GM19328 (cell line): ENCODE results near the gene MAD1L1.
"Not testable (repeated sequence)": the region's sequence is repeated elsewhere in the genome, so short reads cannot be mapped to it uniquely, and the experiment has no call there.

ENCODE experiments used
- ATAC-seq: cut with Tn5 transposase; IDR thresholded peaks from one replicate; pipeline ENCODE4 v1.9.1; 2021; ENCODE audit warnings: mild to moderate bottlenecking, moderate library complexity; ENCODE audit not compliant: unreplicated experiment

Gene MAD1L1

DNA sequence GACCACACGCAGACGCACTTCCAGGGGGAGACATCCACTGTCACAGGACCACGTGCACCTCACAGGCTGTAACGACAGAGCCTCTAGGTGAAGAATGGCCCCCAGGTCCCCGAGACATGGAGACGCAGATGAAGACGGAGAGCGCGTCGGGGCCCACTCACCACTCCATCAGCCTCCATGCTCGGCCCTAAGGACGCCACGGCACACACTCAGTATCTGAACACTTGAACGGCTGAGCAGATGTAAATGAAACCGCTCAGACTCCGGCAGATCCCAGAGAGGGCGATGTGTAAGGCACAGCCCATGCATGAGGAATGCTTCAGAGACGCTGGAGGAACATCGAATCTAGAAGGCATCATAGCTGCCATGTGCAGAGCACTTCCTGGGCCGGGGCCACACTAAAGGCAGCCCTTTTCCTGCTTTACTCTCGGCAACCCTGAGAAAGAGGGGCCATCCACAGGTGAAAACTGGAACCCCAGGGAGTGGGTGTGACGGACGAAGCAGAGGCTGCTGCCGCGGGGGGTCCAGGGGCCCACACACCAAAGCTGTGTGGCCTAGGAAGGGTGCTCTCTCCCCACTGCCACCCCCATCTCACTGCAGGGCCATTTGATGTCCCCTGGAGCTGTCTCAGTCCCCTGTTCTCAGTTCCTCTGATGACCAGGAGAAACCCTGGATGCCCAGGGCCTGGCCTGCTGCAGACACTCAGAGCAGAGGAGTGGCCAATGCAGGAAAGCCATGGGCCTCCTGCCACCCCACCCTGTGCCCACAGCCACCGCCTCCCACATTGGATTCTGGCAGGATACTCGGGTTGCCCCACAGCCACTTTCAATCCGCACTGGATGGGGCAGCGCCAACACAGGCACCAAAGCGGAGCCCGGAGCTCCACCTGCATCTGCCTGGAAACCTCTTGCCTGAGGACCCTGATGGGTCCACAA, 253.8 kb downstream of the MAD1L1 start:
- no peak for ATAC-seq

DNA sequence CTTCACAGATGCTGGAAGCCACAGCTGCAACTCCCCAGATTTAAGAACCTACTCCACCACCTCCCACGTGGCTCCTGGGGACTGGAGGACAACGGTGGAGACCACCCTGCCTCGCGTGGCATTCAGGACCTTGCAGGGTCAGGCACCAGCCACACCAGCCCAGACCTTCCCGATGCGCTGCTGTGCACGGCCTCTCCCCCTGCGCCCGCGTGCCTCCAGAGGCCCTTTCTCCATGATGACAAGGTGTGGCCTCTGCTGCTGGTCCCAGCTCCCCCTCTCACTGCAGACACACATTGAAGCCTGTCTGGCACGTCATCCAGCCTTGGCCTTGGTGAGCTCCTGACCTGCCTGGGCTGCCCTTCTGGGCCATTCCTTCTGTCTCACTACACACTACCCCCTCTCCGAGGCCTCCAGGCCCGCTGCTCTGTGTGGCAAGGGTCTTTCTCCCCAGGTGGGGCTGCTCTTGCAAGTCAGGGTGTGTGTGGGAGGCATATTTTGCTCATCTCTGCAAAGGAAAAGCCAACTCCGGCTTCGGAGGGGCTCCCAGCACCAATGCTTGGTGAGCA, 254.8 kb downstream of the MAD1L1 start:
- ATAC-seq: no peak

DNA sequence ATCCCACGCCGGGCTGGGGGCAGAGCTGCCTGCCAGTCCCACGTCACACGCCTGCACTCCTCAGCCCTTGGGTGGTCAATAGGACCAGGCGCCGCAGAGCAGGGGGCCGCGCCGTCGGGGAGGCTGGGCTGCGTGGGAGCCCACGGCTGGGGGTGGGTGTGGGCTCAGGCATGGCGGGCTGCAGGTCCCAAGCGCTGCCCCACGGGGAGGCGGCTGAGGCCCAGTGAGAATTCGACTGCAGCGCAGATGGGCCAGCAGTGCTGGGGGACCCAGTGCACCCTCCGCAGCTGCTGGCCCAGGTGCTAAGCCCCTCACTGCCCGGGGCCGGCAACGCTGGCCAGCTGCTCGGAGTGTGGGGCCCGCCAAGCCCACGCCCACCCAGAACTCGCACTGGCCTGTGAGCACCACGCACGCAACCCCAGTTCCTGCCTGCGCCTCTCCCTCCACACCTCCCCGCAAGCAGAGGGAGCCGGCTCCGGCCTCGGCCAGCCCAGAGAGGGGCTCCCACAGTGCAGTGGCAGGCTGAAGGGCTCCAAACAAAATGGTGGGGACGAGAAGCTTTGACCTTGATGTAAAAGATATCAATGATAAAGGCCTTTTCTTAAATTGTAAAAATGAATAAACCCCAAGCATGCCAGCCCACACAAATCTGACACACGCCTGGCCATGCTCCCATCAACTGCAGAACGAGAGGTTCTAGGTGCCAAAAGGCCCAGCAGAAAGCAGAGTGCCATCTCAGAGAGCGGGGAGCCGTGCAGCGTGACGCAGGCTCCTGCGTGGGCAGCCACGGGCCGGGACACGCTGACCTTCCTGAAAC, 255.5 kb downstream of the MAD1L1 start:
- ATAC-seq: no peak

DNA sequence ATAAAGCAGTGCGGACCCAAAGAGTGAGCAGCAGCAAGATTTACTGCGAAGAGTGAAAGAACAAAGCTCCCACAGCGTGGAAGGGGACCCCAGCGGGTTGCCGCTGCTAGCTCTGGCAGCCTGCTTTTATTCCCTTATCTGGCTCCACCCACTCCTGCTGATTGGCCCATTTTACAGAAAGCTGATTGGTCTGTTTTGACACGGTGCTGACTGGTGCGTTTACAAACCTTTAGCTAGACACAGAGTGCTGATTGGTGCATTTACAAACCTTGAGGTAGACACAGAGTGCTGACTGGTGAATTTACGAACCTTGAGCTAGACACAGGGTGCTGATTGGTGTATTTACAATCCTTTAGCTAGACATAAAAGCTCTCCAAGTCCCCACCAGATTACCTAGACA, 256.2 kb downstream of the MAD1L1 start:
- ATAC-seq: not testable (repeated sequence)

DNA sequence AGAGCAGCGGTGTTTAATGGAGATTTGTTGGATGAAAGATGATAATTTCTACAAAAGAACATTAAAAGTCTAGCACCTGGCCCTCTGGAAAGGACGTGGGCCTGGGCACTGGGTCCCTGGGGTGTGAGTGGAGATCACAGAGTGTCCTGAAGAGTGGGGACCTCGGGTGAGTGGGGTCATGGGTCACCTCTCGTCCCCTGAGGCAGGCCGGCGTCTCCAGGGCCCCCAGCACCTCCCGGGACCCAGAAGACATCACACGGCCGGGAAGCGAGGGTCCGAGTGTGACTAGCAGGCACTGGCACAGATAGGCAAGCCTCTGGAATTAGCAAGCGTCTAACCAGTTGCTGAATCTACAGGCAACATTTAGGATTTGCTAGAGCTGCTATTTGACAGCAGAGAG, 257.2 kb downstream of the MAD1L1 start:
- ATAC-seq: no peak

DNA sequence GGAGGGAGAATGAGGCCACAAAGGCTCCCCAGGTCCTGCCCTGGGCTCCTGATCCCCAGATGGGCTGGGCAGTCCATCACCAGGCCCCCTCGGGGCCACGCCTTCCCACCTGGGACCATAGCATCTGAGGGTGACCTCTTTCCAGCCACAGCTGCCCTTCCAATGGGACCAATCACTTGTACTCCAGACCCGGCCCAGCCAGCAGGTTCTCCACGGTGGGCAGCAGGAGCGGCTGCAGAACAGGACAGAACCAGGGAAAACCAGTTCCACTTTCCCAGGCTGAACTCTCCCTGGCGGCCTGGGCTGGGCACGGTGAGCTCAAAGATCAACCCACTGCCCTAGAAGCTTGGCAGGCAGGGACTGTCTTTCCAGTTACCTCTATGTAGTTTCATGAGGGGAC, 257.6 kb downstream of the MAD1L1 start:
- no peak for ATAC-seq

DNA sequence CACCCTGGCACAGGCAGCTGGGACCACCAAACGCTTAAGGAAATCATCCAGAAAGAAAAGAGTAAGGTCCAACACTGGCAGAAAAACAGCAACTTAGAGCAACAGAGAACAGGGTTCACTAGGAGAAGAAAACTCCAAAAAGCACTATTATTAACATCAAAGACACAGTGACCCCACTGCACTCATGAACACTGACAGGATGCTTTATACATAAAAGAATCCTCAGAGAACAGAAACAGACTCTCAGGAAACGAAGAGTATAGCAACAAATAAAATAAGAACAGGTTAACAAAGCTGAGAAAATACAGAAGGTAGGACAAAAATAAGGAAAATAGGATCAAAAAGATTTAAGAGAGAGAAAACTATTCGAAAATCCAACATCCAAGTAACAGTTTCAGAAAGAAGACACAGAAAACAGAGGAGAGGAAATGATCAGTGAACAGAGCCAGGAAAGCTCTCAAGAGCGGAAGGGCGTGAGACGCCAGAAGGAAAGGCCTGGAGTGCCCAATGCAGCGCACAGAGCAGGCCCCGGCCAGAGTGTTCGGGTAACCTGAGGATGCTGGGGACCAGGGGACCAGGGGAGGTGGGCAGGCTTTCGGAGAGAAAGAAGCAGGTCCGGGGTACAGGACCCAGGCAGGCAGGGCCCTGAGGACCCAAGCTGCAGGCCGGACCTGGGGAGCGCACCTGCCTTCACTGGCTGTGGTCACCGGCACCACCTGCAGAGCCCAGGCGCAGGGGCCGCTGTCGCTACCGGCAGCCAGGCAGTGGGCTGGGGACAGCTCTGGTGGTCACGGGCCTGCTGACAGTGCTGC, 258.2 kb downstream of the MAD1L1 start:
- no peak for ATAC-seq

DNA sequence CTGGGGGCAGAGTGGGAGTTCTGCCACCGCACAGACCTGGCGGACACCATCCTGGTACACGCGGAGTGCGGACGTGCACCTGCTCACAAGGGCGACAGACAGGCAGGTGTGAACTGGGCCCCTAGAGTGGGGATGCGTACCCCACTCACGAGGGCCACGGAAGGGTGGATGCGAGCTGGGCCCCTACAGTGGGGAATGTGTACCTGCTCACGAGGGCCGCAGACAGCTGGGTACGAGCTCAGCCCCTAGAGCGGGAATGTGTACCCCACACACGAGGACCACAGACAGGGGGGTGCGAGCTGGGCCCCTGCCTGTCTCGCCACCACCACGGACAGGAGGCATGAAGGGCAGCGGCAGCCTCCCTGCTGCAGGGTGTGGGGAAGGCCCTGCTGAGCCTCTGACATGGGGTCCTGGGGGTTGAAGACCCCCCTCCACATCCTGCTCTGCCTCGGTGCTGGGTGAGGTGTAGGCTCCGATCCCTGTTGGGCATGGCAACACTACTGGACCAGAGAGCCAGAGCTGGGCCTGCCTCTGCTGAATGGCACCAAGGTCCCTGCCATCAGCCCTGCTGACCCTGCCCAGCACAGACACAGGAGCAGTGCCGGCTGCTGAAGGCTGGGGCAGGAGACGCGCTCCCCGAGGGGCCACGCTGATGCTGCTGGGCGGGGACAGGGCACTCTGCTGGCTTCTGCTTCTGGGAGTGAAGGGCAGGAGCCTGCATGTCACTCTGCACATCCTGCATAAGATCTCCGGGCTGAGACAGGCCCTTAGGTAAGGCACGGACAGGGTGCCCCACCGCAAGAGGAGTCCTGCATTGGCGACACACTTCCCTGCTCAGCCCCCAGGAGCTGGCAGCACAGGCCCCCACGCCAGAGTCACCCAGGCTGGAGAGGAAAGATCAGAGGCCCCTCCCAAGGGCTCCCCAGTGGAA, 259.2 kb downstream of the MAD1L1 start:
- no peak for ATAC-seq

DNA sequence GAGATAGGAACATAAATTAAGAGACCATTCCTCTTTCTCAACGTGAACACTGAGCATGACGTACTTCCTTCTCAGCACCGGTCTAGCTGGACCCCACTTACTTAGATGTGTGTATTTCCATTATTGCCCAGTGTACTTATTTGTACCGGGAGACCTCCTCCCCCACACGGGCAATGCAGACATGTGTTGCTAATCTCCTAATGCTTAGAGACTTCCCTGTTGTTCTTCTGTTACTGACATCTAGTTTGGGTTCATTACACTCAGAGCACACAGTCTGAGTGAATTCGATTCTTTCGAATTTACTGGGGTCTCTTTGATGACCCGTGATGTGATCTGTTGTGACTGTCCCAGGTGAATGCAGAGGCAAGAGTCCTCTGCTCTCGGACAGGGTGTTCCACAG, 260.0 kb downstream of the MAD1L1 start:
- ATAC-seq: no peak

DNA sequence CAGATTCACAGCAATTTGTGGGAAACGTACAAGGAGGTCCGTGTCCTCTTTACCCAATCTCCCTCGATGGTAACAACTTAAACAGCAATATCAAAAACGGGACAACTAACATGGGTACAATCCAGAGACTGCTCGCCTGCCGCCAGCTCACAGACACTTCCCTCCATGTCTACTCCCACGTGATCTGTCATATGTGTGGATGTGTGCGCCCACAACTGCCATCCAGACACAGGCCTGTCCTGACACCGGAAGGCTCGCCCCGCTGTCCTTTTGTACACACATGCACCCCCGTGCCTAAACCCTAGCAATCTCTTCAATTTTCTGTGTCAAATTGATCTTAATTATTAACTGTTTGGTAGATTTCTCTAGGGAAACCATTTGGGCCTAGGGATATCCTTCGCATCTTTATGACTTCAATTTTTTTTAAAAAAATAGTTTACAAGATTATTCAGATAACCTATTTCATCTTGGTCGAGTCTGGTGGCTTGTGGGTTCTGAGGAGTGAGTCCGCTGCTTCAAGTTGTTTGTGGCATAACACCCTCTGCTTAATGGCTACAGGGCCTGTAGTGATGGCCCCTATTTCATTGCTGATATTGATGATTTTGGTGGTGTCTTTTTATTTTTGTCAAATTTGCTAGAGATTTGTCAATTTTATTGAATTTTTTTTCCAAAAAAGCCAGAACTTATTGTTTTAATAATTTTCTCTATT, 260.6 kb downstream of the MAD1L1 start:
- ATAC-seq: no peak

DNA sequence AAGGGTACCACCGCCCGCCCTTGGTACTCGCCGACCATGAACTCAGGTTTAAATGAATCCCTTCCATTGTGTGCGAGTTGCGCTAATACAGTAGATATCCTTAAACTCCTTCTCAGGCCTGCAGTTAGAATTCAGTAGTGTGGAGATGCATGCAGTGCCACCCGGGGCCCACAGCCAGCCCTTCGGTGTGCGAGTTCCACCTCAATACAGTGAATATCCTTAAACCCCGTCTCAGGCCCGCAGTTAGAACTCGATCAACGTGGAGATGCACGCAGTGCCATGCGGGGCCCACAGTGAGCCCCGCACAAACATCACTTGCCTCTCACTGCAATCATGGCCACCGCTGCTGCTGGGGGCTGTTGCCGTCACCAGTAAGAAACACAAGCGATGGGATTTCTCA, 261.9 kb downstream of the MAD1L1 start:
- ATAC-seq: no peak

DNA sequence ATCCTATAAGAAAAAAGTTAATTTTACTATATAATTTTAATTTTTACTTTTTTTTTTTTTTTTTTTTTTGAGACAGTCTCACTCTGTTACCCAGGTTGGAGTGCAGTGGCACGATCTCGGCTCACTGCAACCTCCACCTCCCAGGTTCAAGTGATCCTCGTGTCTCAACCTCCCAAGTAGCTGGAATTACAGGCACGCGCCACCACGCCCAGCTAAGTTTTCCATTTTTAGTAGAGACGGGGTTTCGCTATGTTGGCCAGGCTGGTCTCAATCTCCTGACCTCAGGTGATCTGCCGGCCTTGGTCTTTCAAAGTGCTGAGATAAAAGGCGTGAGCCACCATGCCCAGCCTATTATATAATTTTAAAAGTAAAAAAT, 262.5 kb downstream of the MAD1L1 start:
- not testable (repeated sequence) for ATAC-seq

DNA sequence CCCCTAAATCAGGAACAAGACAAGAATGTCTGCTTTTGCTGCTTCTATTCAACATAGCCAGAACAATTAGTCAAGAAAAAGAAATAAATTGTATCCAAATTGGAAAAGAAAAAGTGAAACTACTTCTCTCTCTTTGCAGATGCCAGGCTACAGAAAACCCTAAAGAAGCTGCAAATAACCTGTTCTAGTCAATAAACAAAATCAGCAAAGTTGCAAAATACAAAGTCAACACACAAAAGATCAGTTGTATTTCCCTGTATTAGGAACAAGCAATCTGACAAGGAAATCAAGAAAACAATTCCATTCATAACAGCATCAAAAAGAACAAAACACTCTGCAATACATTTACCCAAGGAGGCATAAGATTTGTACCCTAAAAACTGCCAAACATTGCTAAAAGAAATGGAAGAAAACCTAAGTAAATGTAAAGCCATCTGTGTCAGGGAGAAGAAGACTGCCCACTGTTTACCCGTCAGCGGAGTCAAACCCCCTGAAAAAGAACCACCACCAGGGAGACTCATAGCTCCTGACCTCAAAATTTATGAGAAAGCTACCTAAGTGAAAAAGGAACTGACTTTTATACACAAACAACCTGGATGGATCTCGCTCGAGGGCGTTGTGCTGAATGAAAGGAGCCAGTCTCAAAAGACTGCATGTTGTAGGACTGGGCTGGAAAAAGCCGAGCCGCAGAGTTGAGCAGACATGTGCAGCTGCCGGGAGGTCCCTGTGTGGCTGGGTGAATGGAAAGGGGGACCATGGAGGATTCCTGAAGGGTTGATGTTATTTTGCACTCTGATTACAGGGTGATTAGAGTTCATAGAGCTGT, 263.1 kb downstream of the MAD1L1 start:
- no peak for ATAC-seq

DNA sequence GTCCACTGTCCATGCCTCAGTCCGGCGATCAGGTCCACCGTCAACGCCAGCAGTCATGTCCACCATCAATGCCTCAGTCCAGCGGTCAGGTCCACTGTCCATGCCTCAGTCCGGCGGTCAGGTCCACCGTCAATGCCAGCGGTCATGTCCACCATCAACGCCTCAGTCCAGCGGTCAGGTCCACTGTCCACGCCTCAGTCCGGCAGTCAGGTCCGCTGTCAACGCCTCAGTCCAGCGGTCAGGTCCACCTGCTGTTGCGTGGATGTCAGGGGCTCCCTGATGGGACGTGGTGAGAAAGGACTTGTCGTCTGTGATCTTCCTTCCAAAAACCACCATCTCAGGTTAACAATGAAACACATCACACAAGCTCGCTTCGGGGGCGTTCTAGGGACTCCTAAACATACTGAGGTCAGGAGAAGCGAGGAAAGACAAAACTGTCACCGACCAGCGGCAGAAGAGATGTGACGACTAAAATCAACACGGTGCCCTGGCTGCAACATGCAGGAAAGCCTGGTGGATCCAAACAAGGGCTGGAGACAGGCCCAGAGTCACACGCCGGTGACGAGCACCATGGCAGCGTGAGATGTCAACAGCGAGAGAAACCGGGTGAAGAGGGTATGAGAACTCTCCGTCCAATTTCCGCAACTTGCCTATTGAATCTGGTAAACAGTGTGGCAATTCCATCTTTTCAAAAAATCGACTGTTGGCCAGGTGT, 264.2 kb downstream of the MAD1L1 start:
- no peak for ATAC-seq

DNA sequence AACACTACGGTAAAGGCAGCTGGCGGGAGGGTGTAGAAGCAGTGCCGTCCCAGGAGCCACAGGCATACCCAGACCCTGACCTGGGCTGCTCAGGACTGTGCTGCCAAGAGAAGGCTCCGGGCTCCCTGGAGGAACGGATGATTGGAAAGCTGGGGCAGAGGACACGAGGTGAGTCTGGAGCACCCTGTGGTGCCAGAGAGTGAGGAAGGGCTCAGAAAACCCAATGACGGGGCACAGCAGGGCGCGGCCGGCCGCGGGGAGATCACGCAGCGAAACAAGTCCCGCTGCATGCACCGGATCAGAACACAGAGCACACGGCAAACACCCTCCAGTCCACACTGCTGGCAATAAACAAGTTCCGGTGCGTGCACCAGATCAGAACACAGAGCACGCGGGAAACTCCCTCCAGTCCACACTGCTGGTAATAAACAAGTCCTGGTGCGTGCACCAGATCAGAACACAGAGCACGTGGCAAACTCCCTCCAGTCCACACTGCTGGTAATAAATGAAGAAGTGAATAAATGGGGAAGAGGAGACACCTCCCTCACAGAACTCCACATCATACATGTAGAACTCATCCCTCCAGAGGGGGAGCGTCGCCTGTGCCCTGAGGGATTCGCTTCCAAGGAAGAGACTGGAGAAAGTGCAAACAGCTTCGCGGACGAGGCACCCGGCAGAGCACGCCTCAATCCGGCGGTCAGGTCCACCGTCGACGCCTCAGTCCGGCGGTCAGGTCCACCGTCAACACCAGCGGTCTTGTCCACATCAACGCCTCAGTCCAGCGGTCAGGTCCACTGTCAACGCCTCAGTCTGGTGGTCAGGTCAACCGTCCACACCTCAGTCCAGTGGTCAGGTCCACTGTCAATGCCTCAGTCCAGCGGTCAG, 265.0 kb downstream of the MAD1L1 start:
- ATAC-seq: no peak

DNA sequence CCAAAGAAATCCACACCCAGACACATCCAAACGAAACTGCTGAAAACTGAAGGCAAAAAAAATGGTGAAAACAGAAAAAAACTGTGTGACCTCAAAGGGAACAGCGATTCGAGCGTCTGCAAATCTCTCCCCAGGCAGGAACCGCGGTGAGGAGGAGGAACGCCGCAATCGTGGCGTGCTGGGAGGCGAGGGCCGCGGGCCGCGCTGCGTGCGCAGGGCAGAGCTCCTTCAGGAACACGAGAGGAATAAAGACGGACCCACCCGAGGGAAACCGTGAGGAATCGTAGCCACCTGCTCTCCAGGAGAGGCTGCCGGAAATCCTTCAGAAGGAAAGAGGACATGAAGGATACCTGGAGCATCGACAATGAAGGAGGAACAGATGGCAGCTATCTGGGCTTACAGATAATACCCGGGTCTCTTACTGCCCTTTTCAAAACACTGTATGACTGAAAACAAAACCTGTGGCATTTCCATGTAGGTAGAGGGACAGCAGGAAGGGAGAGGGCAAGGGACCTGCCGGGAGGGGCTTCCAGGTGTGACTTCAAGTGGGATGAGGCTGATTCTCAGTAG, 266.0 kb downstream of the MAD1L1 start:
- ATAC-seq: no peak
